ENCODE measurements around the gene TXNDC2.

The TXNDC2 gene

GRCh38 chr18:9913526-9914333 is 28.0 kb downstream of the TXNDC2 start, which contains the start of gene VAPA:
TSS of gene VAPA (plus strand) at chr18:9914016. CDS start at chr18:9914257, 241 bp downstream.
- DNase-seq (ENCODE audit: low read depth), result peak; percentile 86

GRCh38 chr18:9914334-9914583 is 28.5 kb downstream of the TXNDC2 start:
- no peak for DNase-seq (ENCODE audit: low read depth)

- peak; percentile 72 for DNase-seq (ENCODE audit: low read depth)
These were observed 29.0 kb downstream of the TXNDC2 start for GRCh38 chr18:9914584-9915290.

DNA sequence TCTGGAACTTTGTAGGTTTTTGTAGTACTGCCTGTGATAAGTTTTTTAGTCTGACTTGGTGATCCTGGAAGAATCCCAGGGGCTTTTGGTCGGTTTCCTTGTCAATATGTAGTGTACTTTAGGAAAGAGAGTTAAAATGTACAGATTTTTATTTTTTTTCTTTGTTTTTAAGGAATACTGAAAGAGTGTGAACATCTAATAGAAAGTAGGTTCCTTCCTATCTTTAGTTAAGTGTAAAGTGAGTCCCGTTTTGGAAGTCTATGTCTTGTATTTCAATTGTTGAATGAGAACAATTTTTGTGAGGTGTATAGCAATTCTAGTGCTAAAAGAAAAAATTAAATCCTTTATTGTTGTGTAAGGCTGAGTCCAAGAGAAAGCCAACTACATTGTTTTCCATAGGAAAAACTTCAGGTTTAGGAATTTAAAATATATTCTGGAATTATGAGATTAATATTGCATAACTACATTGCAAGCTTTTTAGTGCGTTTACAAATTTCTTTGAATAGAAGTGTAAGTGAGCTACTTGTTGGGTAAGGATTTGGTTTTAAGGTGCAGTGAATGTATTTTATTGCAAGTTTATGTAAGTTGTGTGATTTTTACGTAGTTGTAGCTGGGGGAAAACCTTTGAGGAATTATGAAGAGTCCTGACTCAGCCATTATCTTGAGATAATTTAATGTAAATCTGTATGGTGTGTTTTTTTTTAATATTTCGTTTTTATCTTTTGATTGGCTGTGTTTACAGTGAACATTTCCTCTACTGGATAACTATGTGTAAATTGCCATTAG is 29.7 kb downstream of the TXNDC2 start:
- no peak for DNase-seq (ENCODE audit: low read depth)

DNA sequence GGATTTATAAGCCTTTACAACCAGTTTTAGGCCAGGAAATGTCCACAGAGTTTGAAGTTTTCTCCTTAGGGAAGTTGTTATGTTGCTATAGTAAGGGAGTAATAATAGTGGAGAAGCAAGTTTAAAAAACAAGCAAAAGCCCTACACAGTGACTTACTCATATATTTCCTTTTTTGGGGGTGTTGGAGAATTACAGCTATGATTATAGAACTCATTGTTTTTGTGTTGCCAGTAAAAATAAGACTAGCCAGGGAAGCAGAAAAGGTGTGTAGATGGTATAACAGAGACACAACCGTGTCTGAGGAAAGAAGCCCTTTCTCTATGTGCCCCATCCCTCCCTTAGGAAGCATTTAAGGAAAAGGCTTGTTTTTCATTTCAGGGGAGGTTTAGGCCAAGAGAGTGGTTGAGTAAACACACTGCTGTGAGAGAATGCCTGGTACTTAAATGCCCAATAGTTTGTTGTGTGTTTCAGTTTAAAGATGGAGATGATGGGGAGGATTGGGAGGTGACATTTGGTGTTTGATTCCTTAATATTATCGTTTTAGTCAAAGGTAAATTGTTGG is 30.4 kb downstream of the TXNDC2 start:
- no peak for DNase-seq (ENCODE audit: low read depth)

GRCh38 chr18:9916808-9917207 is 31.0 kb downstream of the TXNDC2 start:
- no peak for DNase-seq (ENCODE audit: low read depth)

- DNase-seq (ENCODE audit: low read depth), result no peak
These were observed 32.4 kb downstream of the TXNDC2 start for GRCh38 chr18:9918016-9918680.

DNA sequence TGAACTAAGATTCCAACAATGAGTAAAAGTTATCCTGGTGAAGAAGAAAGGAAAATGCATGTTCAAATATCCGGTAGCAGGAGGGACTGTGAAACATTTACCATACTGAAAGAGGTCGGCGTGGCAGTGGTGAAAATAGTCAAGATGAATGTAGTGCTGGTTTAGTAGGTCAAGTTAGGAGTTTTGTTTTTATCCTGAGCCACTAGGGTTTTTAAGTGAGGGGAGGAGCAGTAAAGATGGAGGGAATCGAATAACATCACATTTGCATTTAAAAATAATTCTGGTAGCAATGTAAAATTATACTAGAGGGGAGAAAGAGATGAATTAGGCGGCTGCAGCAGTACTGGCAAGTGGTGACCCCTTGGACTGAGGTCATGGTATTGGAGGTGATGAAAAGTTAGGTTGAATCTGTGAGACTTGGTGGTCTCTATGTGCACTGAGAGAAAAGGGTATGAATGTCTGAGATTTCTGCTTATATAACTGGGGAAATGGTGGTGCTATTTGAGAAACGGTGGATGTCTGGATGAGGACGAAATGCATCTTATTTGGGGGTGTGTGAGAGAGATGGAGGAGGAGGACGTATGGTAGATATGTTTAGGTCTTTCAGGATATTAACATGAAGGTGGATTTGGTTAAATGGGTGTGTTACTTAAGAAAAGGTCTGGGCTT is 33.9 kb downstream of the TXNDC2 start:
- DNase-seq (ENCODE audit: low read depth), result no peak

DNA sequence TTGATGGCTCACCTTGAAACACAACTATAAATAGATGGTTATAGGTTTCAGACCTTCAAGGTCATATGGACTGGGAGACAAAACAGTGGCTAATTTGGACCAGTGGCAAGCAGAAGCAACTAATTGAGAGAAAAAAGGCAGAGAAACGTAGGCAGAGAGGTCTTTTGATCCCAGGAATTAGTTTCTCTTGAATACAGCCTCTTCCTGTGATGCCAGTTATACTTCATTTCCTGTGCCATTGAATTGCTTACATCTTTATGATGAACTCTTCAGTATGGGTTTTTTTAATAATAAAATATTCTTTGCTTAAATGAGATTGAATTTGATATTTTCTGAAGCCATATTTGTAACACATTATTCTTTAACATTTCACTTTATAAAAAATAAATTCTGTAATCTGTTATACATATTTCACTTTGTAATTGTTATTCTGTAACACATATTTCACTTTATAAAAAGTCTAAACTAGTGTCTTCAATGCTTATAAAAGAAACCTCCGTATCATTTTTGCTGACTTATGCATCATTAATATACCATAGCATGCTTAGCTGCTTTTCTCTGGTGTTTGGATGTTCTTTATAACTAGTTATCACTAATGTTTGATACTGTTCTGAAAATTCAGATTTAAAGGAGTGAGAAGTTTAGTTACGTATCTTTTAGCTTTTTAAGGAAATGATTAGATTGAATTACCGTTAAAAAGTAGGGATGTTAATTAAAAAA is 37.0 kb downstream of the TXNDC2 start:
- DNase-seq (ENCODE audit: low read depth), result no peak

- DNase-seq (ENCODE audit: low read depth), result no peak
These were observed 38.7 kb downstream of the TXNDC2 start for GRCh38 chr18:9924371-9924943.

- DNase-seq (ENCODE audit: low read depth), result no peak
These were observed 39.6 kb downstream of the TXNDC2 start for GRCh38 chr18:9925369-9925768.

- DNase-seq (ENCODE audit: low read depth), result no peak
These were observed 40.0 kb downstream of the TXNDC2 start for GRCh38 chr18:9925795-9926194.

- DNase-seq (ENCODE audit: low read depth), result no peak
These were observed 40.6 kb downstream of the TXNDC2 start for GRCh38 chr18:9926223-9926894.

- no peak for DNase-seq (ENCODE audit: low read depth)
These were observed 41.2 kb downstream of the TXNDC2 start for GRCh38 chr18:9926977-9927376.

- no peak for DNase-seq (ENCODE audit: low read depth)
These were observed 41.8 kb downstream of the TXNDC2 start for GRCh38 chr18:9927392-9928063.

- no peak for DNase-seq (ENCODE audit: low read depth)
These were observed 43.0 kb downstream of the TXNDC2 start for GRCh38 chr18:9928646-9929259.

DNA sequence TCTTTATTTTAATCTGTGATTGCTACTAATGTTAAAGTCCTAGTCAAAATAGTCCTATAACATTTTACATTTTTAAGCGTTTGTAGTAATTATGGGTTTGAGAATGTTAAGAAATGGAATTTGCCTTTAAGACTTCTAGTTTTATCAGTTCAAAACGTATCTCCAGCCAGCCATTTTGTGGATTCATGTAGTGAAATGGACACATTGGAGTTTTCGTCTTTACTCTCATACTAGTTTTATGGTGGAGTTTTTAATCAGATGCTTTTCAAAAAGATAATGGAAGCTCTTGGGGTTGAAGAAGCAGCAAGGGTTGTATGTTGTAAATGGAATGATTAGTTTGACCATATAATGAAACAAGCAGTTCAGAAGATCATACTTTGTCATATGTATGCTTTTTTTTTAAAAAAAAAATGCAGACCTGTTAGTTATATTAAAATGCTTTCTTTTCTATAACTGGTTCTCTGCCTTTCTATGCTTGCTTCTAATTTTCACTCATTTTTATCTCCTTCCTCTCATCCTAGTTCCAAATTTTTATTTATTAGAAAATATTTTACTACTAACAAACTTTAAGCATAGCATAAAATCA is 44.6 kb downstream of the TXNDC2 start:
- no peak for DNase-seq (ENCODE audit: low read depth)

DNA sequence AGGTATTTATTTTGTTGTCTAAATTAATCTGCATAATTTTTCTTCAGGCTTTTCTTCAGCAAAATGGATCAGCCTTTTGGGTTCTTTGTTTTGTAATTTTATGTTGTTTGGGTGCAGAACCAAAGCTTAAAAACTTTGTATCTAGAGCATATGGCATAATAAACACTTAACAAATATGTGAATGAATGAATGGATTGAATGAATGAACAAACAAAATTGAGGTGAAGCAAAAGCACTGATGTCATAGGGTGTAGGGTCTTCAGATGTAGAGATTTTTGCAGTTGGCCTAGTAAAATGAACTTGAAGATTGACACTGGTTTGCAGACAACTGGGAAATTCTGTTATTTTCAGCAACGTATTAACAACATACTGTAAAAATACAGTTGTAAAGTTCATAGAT is 45.4 kb downstream of the TXNDC2 start:
- DNase-seq (ENCODE audit: low read depth), result no peak

Data from T-helper 22 cell (primary cell).